Left lobe of liver (tissue), 2 donors: ENCODE measurements around the gene TRIM56. TPM values are rescaled to one million over a fixed set of nuclear protein-coding genes. Genes with fewer than 3 reads are reported as not detected.
"Not testable (repeated sequence)": the region's sequence is repeated elsewhere in the genome, so short reads cannot be mapped to it uniquely, and the experiment has no call there.

Source experiments
- ATAC-seq: fragments of 200-7000 bp; cut with Tn5 transposase; one replicate; pipeline ENCODE4 v1.9.1; 2020; ENCODE audit warnings: mild to moderate bottlenecking, moderate library complexity
- DNase-seq: peaks from one replicate; pipeline ENCODE4 v3.0.0-alpha.2; 2020; ENCODE audit warnings: low spot score
- total RNA-seq: library from RNA; stranded (reverse); gene quantifications from one replicate; pipeline ENCODE4 v1.2.1, GENCODE V29; 2021
- donor health status: DM: no; HTN: no; CAD: no; lungs with moderate emphysema.
- donor health status: DM: no; HTN: yes; CAD: no.

Gene TRIM56
- total RNA-seq, 1 donor from 2014 or later = 23.5 TPM

- ATAC-seq (no peak), DNase-seq (no peak)
These were observed 3.7 kb downstream of the TRIM56 start for GRCh38 chr7:101088858-101089529.

GRCh38 chr7:101089876-101090275 lies 4.6 kb downstream of the TRIM56 start:
- no peak for ATAC-seq
- no peak for DNase-seq

GRCh38 chr7:101092266-101092905 lies 7.1 kb downstream of the TRIM56 start:
- not testable (repeated sequence) for ATAC-seq

GRCh38 chr7:101093906-101094305 lies 8.6 kb downstream of the TRIM56 start:
- ATAC-seq (no peak), DNase-seq (no peak)

More at GRCh38 chr7:101092266-101092905, 7.1 kb downstream of the TRIM56 start:
- not testable (repeated sequence) for DNase-seq

GRCh38 chr7:101094376-101094775 lies 9.1 kb downstream of the TRIM56 start:
- DNase-seq (no peak), ATAC-seq (peak; percentile 7)

- ATAC-seq = peak; percentile 93
- peak; percentile 73 for DNase-seq
These were observed 9.6 kb downstream of the TRIM56 start for GRCh38 chr7:101094791-101095375.

- no peak for ATAC-seq
- no peak for DNase-seq
These were observed 11.2 kb downstream of the TRIM56 start for GRCh38 chr7:101096331-101096956.

- DNase-seq = no peak
- ATAC-seq = peak; percentile 23
These were observed 11.7 kb downstream of the TRIM56 start for GRCh38 chr7:101096957-101097347.

- ATAC-seq (no peak), DNase-seq (no peak)
These were observed 12.3 kb downstream of the TRIM56 start for GRCh38 chr7:101097561-101097960.

- DNase-seq (peak; percentile 89), ATAC-seq (peak; percentile 73)
These were observed 14.9 kb downstream of the TRIM56 start for GRCh38 chr7:101099969-101100781.

- ATAC-seq = no peak
- DNase-seq = no peak
These were observed 15.9 kb downstream of the TRIM56 start for GRCh38 chr7:101100858-101101847.

- DNase-seq (no peak), ATAC-seq (no peak)
These were observed 16.7 kb downstream of the TRIM56 start for GRCh38 chr7:101102026-101102425.

- DNase-seq = not testable (repeated sequence)
- peak; percentile 38 for ATAC-seq
These were observed 18.4 kb downstream of the TRIM56 start for GRCh38 chr7:101103701-101104100.

- ATAC-seq (peak; percentile 73), DNase-seq (peak; percentile 82)
These were observed 19.0 kb downstream of the TRIM56 start for GRCh38 chr7:101104193-101104713.

- ATAC-seq (no peak), DNase-seq (no peak)
These were observed 19.5 kb downstream of the TRIM56 start for GRCh38 chr7:101104799-101105198.

- not testable (repeated sequence) for ATAC-seq, DNase-seq
These were observed 20.0 kb downstream of the TRIM56 start for GRCh38 chr7:101105248-101105647.

GRCh38 chr7:101106386-101106785 lies 21.1 kb downstream of the TRIM56 start:
- ATAC-seq (no peak), DNase-seq (no peak)

GRCh38 chr7:101108330-101108857 lies 23.1 kb downstream of the TRIM56 start:
- ATAC-seq (peak; percentile 33), DNase-seq (no peak)

- DNase-seq (no peak), ATAC-seq (no peak)
These were observed 23.7 kb downstream of the TRIM56 start for GRCh38 chr7:101108961-101109360.
